Mononuclear cell (primary cell): ENCODE results near the gene GPN2. TPM values are rescaled to one million over a fixed set of nuclear protein-coding genes. Genes with fewer than 3 reads are reported as not detected.

Experiments
- H3K27me3 ChIP-seq: 2 replicates; pipeline ENCODE4 v1.6.0; 2011; ENCODE audit warnings: low read length, control low read depth; ENCODE audit not compliant: insufficient read depth
- H3K4me1 ChIP-seq: 2 replicates; pipeline ENCODE4 v1.5.1; 2011; ENCODE audit warnings: mild to moderate bottlenecking, low read length, control low read depth; ENCODE audit not compliant: insufficient read depth
- H3K4me3 ChIP-seq: 2 replicates; pipeline ENCODE4 v1.5.1; 2011; ENCODE audit warnings: mild to moderate bottlenecking, low read length, moderate library complexity
- H3K9me3 ChIP-seq: 2 replicates; pipeline ENCODE4 v1.5.1; 2011; ENCODE audit warnings: low read depth, mild to moderate bottlenecking, control low read depth, low read length
- total RNA-seq: library from RNA; depleted of rRNA; stranded (reverse); fragments of >200 nt; gene quantifications from one replicate; pipeline ENCODE4 v1.2.3, GENCODE V29; 2012

The GPN2 gene
- 11.1 TPM for total RNA-seq

GRCh38 chr1:26889551-26890466 lies at the start of gene GPN2:
Gene GPN2 (minus strand): TSS chr1:26890283. CDS start chr1:26890096, 187 bp downstream.
- Histone ChIP-seq H3K9me3 (no peaks in the 10 kb centered on the region), H3K4me1 (peaks cover 21% of the 10 kb centered on the region), H3K4me3 (peak within 1 kb of the TSS; percentile 78), H3K27me3 (no peaks in the 10 kb centered on the region)

GRCh38 chr1:26938659-26939025 lies 48.6 kb upstream of the GPN2 start:
- H3K27me3 ChIP-seq, result no peaks in the 10 kb centered on the region
- H3K4me3 ChIP-seq, result no peak overlapping the region
- H3K4me1 ChIP-seq, result no peaks in the 10 kb centered on the region
- H3K9me3 ChIP-seq, result no peaks in the 10 kb centered on the region

DNA sequence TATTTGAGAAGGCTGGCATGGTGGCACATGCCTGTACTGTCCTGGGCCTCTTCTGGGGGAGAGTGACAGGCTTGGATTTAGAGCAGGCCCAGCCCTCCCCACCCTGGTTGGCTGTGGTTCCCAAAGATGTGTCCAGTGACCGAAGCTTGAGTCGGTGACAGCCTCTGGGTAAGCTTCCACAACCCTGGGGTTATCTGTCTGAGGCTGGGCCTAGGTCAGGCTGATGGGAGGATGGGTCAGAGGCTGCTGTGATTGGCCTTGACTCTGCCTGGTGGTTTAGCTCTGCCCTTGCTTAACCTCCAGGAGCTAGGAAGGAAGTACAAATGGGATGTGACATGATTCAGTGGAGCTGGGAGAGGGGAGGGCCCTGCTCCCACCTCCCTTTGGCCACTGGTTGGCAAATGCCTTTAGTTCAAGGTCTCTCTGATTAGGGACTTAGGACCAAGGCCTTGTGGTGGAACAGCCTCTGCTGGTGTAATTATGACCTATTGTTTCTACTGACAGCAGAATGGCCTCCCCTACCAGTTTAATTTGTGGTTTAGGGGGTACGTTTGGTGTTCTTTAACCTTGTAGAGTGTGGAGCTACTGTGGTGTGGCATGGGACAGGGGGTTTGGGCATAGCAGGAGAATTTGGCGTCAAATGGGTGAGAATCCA lies 48.0 kb upstream of the GPN2 start:
- Histone ChIP-seq H3K9me3 (no peaks in the 10 kb centered on the region), H3K4me3 (no peak overlapping the region), H3K27me3 (no peaks in the 10 kb centered on the region), H3K4me1 (no peaks in the 10 kb centered on the region)

DNA sequence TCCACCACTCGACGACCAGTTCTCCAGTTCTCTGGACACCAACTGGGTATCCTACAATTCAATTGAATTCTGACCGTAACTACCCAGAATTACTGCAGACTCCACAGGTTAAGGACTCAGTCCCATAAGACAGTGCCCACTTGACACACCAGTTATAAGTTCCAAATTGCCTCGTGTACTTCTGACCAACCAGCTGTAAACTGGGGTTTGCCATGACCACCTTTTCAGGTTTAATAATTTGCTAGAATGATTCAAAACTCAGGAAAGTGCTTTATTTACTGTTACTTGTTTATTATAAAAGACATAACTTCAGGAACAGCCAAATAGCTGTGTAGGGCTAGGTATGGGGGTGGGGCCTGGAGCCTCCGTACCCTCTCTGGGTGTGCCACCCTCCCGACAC lies 46.7 kb upstream of the GPN2 start:
- Histone ChIP-seq H3K27me3 (no peaks in the 10 kb centered on the region), H3K9me3 (no peaks in the 10 kb centered on the region), H3K4me3 (no peak overlapping the region), H3K4me1 (peaks cover 11% of the 10 kb centered on the region)

GRCh38 chr1:26932531-26932930 lies 42.4 kb upstream of the GPN2 start:
- H3K4me1 ChIP-seq, result peaks cover 11% of the 10 kb centered on the region
- H3K4me3 ChIP-seq, result no peak overlapping the region
- H3K27me3 ChIP-seq, result no peaks in the 10 kb centered on the region
- H3K9me3 ChIP-seq, result no peaks in the 10 kb centered on the region

GRCh38 chr1:26923711-26924110 lies 33.6 kb upstream of the GPN2 start:
- Histone ChIP-seq H3K4me3 (no peak overlapping the region), H3K4me1 (peaks cover 24% of the 10 kb centered on the region), H3K9me3 (no peaks in the 10 kb centered on the region), H3K27me3 (no peaks in the 10 kb centered on the region)

DNA sequence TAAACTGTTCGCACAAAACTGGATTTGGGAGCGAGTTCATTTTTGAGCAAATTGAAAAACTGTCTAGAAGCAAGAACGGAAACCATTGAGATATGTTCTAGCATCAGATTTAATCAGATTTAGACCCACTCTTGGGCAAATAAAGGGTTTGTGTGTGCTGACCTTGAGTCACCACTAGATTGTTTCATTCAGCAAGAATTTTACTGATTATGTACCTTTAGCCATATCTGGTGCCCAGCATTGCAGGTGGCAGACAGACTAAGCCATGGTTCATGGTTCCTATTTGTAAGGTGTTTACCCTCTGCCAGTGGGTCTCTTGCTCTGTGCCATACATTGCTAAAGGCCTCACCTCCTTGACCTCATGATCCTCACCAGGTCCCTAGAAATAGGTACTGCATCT lies 32.8 kb upstream of the GPN2 start:
- H3K4me1 ChIP-seq, result peaks cover 24% of the 10 kb centered on the region
- no peak overlapping the region for H3K4me3 ChIP-seq
- no peaks in the 10 kb centered on the region for H3K9me3 ChIP-seq
- no peaks in the 10 kb centered on the region for H3K27me3 ChIP-seq

GRCh38 chr1:26922431-26922729 lies 32.3 kb upstream of the GPN2 start:
- Histone ChIP-seq H3K27me3 (no peaks in the 10 kb centered on the region), H3K9me3 (no peaks in the 10 kb centered on the region), H3K4me3 (peak overlapping the region; percentile 61), H3K4me1 (peaks cover 24% of the 10 kb centered on the region)

DNA sequence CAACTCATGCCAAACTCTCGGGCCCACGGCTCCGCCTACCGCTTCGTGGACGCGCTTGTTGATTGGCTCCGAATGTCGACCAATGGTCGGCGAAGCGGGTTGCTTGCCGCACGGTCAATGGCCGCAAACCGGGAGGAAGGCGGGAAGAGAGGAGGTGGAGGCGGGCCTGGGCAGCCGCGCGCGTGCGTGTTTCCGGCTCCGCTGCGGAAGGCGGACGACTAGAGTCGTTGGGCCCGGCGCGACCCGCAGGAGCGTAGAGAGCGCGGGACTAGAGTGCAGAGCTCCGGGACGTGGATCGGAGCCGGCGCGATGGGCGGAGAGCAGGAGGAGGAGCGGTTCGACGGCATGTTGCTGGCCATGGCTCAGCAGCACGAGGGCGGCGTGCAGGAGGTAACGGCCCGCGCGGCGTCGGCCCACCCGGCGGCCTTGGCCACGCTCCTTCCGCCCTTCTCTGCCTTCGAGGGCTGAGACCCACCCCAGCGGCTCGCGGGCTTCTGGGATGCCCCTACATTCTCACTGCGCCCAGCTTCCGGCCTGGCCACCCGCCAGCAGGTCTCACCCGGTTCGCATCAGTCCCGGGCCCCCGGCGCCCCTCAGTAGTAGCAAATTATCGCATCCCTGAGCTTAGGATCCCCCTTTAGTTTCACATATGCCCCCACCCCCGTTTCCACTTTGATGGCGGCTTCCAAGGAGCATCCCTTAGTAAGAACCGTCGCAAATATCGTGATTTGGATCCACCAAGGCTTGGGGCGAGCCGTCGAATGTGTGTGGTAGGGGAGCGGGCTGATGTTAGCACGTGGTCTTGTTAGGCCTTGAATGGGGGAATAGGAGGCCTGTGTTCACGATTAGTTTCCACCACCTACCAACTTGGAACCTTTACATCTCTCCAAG lies 31.7 kb upstream of the GPN2 start, which contains the start of gene NUDC:
Gene NUDC (plus strand): TSS at position 204 of the 891 bp plus-strand sequence. CDS start 106 bp downstream, at position 310.
- Histone ChIP-seq H3K4me3 (peak within 1 kb of the TSS; percentile 61), H3K4me1 (peaks cover 24% of the 10 kb centered on the region), H3K27me3 (no peaks in the 10 kb centered on the region), H3K9me3 (no peaks in the 10 kb centered on the region)

DNA sequence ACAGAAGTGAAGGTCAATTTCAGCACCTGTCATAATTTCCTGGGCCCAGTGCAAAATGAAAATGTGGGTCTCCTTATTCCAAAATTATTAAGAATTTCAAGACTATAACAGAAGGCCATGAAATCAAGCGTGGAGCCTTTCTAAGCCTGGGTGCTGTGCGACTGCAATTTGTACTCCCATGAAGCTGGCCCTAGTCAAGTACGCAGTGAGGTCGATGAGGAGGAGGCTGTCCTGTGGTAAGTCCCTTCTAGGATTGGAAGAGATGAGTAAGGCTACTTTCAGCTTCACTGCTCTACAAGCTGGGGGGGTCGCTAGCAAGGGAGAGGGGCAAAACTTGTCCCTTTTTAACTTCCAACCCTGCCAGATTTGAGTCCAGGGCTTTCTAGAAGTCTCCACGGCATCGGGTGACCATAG lies 31.1 kb upstream of the GPN2 start:
- peak overlapping the region; percentile 61 for H3K4me3 ChIP-seq
- H3K27me3 ChIP-seq, result no peaks in the 10 kb centered on the region

GRCh38 chr1:26915204-26915842 lies 25.2 kb upstream of the GPN2 start:
- no peaks in the 10 kb centered on the region for H3K9me3 ChIP-seq
- H3K4me1 ChIP-seq, result no peaks in the 10 kb centered on the region
- no peak overlapping the region for H3K4me3 ChIP-seq
- H3K27me3 ChIP-seq, result no peaks in the 10 kb centered on the region

More for the DNA sequence above, 31.1 kb upstream of the GPN2 start:
- no peaks in the 10 kb centered on the region for H3K9me3 ChIP-seq
- peaks cover 24% of the 10 kb centered on the region for H3K4me1 ChIP-seq

DNA sequence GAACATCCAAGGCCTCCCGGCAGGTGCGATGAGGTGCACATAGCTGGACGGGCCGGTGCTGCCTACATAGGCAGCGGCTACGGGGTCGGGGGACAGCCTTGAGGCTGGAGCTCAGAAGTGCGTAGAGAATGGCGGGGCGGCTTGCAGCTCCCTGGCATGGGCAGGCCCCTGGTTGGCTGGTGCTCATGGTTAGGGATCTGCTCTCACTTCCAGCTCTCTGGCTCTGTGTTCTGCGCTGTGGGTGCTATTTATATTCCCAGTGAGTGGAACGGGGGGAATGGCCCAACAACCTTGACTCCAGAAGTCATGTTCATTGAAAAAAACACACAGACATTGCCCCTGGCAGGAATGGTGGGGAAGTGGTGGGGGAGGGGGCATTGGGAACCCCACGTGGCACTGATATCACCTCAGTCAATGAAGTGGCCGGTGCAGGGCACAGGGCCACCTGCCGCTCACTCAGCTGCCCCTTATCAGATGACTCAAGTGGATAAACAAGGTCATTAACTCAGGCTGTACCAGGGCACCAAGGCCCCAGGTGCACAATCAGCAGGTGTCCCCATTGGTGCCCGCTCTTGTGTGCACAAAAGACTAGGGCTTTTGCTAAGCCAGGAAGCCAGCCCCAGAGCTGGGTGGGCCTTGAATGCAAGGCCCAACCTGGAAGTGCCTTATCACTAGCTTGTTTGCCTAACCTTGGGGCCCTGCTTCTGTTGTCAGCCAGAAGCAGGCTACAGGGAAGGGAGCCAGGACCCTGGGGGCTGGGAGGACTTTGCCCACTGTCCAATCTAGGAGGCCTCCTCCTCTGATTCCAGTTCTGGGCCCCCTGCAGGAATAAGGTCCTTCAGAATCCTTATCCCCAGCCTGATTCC lies 23.9 kb upstream of the GPN2 start, which contains the start of gene NR0B2:
Gene NR0B2 (minus strand): TSS at position 222 of the 866 bp plus-strand sequence. CDS start 35 bp downstream, at position 187.
- H3K9me3 ChIP-seq, result no peaks in the 10 kb centered on the region
- H3K4me3 ChIP-seq, result no peak within 1 kb of the TSS
- H3K4me1 ChIP-seq, result no peaks in the 10 kb centered on the region
- no peaks in the 10 kb centered on the region for H3K27me3 ChIP-seq

- H3K4me1 ChIP-seq, result no peaks in the 10 kb centered on the region
- no peak overlapping the region for H3K4me3 ChIP-seq
- H3K9me3 ChIP-seq, result no peaks in the 10 kb centered on the region
- no peaks in the 10 kb centered on the region for H3K27me3 ChIP-seq
Measured at GRCh38 chr1:26913389-26913753, 23.3 kb upstream of the GPN2 start.

GRCh38 chr1:26912147-26912490 lies 22.0 kb upstream of the GPN2 start:
- no peaks in the 10 kb centered on the region for H3K27me3 ChIP-seq
- H3K9me3 ChIP-seq, result no peaks in the 10 kb centered on the region
- no peak overlapping the region for H3K4me3 ChIP-seq
- H3K4me1 ChIP-seq, result no peaks in the 10 kb centered on the region
